HG03280 (cell line): ENCODE measurements around the gene CDC42EP5.

Source experiments
- ATAC-seq: cut with Tn5 transposase; IDR thresholded peaks from one replicate; pipeline ENCODE4 v1.9.1; 2021; ENCODE audit warnings: mild to moderate bottlenecking, moderate library complexity; ENCODE audit not compliant: unreplicated experiment

CDC42EP5 gene

GRCh38 chr19:54463531-54464043 is 9.5 kb downstream of the CDC42EP5 start, which contains the start of gene LENG9:
Gene LENG9 (minus strand): TSS chr19:54463778. CDS start chr19:54463526, 252 bp downstream.
- peak; percentile 53 for ATAC-seq

DNA sequence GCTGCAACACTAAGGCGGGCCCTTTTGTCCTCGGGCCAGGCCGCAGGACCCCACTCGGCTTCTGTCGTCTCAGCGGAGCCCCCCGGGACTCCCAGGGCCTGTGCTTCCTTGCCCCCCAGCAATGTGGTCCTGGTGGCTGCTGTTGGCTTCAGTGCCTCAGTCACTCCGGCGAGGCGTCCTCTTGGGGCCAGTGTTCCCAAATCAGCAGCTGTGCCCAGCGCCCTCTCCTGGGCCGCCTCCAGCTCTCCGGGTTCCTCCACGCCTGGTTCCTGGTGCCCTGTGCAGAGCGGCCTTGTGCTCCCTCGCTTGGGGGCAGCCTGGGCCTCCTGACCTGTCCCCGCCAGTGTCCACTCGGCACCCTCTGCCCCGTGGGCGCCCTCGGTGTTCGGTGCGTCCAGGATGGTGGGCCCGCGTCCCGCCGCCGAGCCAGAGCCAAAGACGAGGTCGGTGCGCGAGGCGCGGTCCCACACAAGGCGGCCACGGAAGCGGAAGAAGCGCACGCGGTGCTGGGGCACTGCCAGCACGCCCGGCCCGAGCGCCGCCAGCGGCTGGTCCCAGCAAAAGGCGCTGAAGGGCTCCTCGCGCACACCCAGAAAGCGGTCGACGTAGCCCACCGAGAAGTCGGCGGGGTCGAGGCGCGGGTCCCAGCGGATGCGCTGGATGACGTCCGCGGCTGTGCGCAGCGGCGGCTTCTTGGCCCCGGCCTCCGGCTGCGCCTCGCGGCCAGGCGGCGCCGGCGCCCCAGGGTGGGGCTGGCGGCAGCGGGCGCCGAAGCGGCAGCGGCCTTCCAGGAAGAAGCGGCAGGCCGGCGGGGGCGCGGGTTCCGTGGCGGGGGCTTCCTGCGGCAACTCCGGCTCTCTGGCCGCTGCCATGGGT is 10.2 kb downstream of the CDC42EP5 start:
- ATAC-seq: peak; percentile 16

GRCh38 chr19:54462047-54462654 is 10.9 kb downstream of the CDC42EP5 start:
- no peak for ATAC-seq

DNA sequence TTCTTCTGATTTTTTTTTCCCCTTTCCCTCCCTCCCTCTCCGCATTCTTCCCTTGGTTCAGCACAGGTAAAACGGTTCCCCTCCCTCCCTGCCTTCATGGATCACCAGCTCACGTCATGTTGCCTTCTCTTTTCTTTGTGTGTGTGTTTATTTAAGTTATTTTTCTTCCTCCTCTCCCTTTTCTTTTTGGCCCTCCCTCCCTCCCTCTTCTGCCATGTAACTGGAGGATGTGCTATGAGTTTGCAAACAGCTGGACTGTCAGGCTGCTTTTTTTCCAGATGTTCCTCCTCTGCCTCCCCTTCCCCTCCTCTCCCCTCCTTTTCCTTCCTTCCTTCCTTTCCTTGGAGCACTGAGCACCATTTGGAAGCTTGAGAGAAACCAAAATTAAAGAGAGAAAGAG is 11.5 kb downstream of the CDC42EP5 start:
- ATAC-seq: no peak

- ATAC-seq: no peak
These were observed 11.9 kb downstream of the CDC42EP5 start for GRCh38 chr19:54461210-54461609.

GRCh38 chr19:54460230-54461005 is 12.7 kb downstream of the CDC42EP5 start:
- ATAC-seq: no peak

DNA sequence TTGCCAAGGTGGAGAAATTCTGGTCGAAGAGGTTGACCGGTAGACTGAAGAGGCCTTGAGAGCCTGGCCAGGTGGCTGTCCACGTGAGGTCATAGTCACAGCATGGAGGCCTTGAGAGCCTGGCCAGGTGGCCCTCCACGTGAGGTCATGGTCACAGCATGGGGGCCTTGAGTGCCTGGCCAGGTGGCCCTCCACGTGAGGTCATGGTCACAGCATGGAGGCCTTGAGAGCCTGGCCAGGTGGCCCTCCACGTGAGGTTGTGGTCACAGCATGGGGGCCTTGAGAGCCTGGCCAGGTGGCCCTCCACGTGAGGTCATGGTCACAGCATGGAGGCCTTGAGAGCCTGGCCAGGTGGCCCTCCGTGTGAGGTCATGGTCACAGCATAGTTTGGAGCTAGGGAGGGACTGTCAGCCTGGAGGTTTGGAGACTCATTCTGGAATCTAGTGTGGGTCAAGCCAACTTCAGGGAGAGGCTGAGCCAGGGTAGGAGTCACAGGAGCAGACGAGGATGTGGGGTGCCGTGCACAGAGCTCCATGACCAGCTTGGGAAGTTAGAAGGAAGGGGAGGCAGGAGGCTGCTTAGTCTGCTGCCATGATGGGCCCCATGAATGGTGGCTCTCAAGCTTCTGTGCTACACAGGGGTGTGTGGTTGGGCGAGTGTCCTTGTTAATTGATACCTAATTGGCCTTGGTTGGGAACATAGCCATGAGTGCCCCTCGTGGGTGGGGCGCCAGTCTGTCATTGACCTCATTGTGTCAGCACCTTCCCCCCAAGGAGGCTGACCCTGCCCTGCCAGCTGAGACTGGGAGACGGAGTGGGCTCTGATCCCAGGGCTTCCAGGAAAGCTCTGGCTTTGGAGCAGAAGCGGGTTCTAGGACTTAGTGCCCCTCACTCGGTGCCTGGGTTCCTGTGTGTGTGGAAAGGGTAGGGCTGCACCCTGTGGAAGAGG is 13.5 kb downstream of the CDC42EP5 start:
- ATAC-seq: no peak

- ATAC-seq: no peak
These were observed 14.3 kb downstream of the CDC42EP5 start for GRCh38 chr19:54458648-54459281.

DNA sequence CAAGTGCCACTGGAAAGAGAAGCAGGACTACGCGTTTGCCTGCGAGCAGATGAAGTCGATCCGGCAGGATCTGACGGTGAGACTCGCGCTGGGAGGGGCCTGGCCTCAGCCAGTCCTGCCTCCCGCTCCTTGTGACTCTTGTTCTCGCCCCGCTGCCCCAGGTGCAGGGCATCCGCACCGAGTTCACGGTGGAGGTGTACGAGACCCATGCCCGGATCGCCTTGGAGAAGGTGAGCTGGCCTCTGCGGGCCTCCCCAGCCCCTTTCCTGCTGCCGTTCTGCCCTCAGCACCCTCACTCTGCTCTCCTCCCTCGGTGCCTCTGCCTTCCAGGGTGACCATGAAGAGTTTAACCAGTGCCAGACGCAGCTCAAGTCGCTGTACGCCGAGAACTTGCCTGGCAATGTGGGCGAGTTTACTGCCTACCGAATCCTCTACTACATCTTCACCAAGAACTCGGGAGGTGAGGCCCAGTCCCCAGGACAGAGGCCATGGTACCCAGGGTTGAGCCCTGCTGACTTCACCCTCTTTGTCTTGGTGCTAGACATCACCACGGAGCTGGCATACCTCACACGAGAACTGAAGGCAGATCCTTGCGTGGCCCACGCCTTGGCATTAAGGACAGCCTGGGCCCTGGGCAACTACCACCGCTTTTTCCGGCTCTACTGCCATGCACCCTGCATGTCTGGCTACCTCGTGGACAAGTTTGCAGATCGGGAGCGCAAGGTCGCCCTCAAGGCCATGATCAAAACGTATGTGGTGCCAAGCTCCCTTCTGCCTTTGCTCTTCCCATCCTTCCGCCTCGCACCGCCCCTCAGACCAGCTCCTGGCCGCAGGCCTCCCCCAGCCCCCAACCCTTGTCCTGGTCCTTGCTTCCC is 15.1 kb downstream of the CDC42EP5 start:
- no peak for ATAC-seq

DNA sequence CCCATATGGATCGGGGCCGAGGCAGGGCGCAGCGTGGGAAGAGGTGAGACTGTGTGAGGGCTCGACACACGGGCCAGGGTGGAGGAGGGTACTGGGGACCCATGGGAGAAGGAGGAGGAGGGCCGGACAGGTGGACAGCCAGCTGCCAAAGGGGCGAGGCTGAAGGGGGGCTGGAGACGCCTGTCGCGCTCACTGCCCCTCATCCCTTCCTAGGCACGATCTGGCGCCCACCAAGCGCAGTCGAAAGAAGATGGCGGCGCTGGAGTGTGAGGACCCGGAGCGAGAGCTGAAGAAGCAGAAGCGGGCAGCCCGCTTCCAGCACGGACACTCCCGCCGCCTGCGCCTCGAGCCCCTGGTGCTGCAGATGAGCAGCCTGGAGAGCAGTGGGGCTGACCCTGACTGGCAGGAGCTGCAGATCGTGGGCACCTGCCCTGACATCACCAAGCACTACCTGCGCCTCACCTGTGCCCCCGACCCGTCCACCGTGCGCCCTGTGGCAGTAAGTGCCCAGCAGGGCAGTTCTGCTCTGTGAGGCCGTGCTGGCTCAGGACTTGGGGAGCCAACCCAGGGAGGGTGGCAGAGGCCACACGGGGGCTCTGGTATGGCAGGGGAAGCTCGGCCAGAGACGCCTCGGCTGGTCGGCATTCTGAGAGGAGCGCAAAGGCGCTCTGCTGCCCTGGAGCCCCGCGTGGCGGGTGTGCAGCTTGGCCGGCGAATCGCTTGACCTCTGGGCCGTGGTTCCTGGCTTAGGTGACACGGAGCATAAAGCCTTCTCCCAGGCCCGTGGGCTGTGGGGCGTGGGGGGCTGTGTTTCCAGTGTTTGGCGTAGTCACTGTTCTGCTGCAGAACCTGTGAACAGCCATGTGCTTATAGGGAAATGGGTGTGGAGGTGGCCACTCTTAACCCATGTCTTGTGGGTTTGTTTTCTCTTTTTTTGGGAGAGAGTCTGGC is 16.4 kb downstream of the CDC42EP5 start:
- ATAC-seq: no peak

- no peak for ATAC-seq
These were observed 17.2 kb downstream of the CDC42EP5 start for GRCh38 chr19:54455786-54456422.

- ATAC-seq: no peak
These were observed 18.1 kb downstream of the CDC42EP5 start for GRCh38 chr19:54454781-54455675.

DNA sequence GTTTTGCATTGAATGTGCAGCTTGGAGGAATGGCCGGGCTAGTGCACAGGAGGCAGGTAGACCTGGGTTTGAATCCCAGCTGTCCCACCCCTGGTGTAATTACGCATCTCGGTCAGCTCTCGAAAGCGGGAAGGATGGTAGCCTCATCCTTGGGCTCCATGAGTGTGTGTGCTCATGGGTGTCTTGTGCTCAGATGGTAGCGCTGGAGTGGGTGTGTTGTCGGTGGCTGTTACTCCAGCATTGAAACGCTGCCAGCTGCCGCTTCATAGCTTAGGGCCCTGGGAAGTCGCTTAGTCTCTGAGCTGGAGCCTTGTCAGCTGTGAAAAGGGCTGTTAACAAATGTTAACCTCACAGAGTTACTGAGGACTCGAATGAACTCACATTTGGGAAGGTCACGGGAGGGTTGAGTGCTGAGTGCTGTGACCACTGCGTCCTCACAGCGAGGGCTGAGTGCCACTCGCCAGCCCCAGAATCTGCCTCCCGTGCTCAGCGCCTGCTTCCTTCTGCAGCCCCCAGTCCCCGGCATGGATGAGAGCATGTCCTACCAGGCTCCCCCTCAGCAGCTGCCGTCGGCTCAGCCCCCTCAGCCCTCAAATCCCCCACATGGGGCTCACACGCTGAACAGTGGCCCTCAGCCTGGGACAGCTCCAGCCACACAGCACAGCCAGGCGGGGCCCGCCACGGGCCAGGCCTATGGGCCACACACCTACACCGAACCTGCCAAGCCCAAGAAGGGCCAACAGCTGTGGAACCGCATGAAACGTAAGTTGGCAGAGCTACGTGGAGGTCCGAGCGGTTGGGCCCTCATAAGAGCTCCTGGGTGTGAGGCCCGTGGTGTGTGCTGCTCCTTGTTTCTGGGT is 18.9 kb downstream of the CDC42EP5 start:
- no peak for ATAC-seq

DNA sequence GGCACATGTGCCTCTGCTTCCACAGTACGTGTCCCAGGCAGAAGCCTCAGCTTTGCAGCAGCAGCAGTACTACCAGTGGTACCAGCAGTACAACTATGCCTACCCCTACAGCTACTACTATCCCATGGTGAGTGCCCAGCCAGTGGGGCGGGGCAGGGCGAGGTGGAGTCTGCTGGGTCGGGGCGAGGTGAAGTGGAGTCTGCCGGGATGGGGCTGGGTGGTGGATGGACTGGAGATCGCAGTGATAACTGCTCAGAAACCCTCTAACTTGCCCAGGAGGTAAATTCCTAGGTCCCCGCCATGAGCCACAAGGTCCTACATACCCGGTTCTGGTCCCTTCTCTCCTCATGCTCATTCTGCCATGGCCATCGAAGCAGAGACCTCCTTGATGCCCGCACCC is 20.5 kb downstream of the CDC42EP5 start:
- no peak for ATAC-seq

DNA sequence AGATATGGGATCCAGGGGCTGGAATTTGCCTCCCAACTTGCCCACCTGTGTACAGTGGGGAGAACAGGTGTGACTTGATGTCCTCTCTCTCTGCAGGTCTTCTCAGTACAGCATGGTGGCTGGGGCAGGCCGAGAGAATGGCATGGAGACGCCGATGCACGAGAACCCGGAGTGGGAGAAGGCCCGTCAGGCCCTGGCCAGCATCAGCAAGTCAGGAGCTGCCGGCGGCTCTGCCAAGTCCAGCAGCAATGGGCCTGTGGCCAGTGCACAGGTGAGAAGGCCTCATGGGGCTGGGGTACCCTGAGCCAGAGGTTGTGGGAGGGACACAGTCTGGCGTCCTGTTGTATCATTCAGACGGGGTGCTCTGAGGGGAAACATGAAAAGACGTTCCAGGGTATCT is 21.1 kb downstream of the CDC42EP5 start:
- ATAC-seq: no peak
